Endothelial cell of umbilical vein (primary cell): Measurements from ENCODE around the gene KIF5C. TPM values are rescaled to one million over a fixed set of nuclear protein-coding genes. Genes with fewer than 3 reads are reported as not detected.

ENCODE experiments used
- BruUV-seq: library from RNA; stranded (reverse); fragments of 400-500 nt; replicated peaks from 2 replicates; lab custom pipeline; 2021; lab: Mats Ljungman, UMichigan
- CTCF ChIA-PET: fragments of 300-600, 350-600 bp; sonication (Branson Sonifier 250); formaldehyde crosslinking; loops from one replicate; lab custom pipeline; 2021; ENCODE audit warnings: antibody characterized with exemption, inconsistent platforms; lab: Charles Lee
- POLR2A ChIA-PET: fragments of 300-600, 350-600 bp; sonication (Branson Sonifier 250); formaldehyde crosslinking; loops from one replicate; lab custom pipeline; 2021; ENCODE audit warnings: antibody characterized with exemption, inconsistent platforms; lab: Charles Lee
- DNase-seq: peaks from one replicate; pipeline ENCODE4 v3.0.0-alpha.2; 2011; ENCODE audit warnings: low read depth, low spot score
- FAIRE-seq: peaks from 2 replicates; lab custom pipeline; 2011; peaks lifted over from hg19 to GRCh38; lab: Jason Lieb, UNC
- H2AFZ ChIP-seq: 2 replicates; pipeline ENCODE4 v1.6.0; 2012; ENCODE audit warnings: low read depth, low read length, control low read depth, inconsistent platforms
- H3K27ac ChIP-seq: 2 replicates; pipeline ENCODE4 v1.5.1; 2011; ENCODE audit warnings: low read depth, mild to moderate bottlenecking, control low read depth, low read length, moderate library complexity; ENCODE audit not compliant: insufficient read depth
- H3K27me3 ChIP-seq, 2 experiments: 2 replicates each; pipeline versions ENCODE4 v1.6.0 to v1.6.1; 2011; ENCODE audit warnings: low read length in 2 of 2, mixed read lengths in 1 of 2; ENCODE audit not compliant: control insufficient read depth in 2 of 2, insufficient read depth in 2 of 2
- H3K36me3 ChIP-seq, 2 experiments: 2 replicates in 1 of 2; 3 replicates in 1 of 2; pipeline ENCODE4 v1.5.1; 2011; ENCODE audit warnings: low read length in 2 of 2, mild to moderate bottlenecking in 1 of 2, moderate library complexity in 1 of 2; ENCODE audit not compliant: control insufficient read depth in 2 of 2, insufficient read depth in 2 of 2; ENCODE audit errors: extremely low read depth in 1 of 2
- H3K4me1 ChIP-seq: 3 replicates; pipeline ENCODE4 v1.5.1; 2011; ENCODE audit warnings: mild to moderate bottlenecking, low read length; ENCODE audit not compliant: control insufficient read depth, insufficient read depth; ENCODE audit errors: extremely low read depth
- H3K4me2 ChIP-seq: 2 replicates; pipeline ENCODE4 v1.6.1; 2011; ENCODE audit warnings: low read length, control low read depth, mixed read lengths; ENCODE audit not compliant: insufficient read depth
- H3K4me3 ChIP-seq, 3 experiments: fragments of 200-600 bp in 1 of 3; sonication (generic), shearing (Covaris generic) in 1 of 3; replicated peaks in 1 of 3; 2 replicates each; pipeline ENCODE4 v1.5.1; 2011 to 2016; ENCODE audit warnings: control low read depth in 3 of 3, low read length in 3 of 3, mild to moderate bottlenecking in 2 of 3, inconsistent platforms in 1 of 3, low read depth in 1 of 3, moderate library complexity in 1 of 3; ENCODE audit not compliant: insufficient read depth in 1 of 3
- H3K79me2 ChIP-seq: 2 replicates; pipeline ENCODE4 v1.6.0; 2012; ENCODE audit warnings: low read length, inconsistent platforms; ENCODE audit not compliant: control insufficient read depth, insufficient read depth
- H3K9ac ChIP-seq: replicated peaks from 2 replicates; pipeline ENCODE3; 2011; ENCODE audit warnings: low read length, control low read depth; ENCODE audit not compliant: insufficient read depth; ENCODE audit errors: extremely low read depth
- H3K9me1 ChIP-seq: replicated peaks from 3 replicates; pipeline ENCODE4 v1.6.0; 2011; ENCODE audit warnings: mild to moderate bottlenecking, low read length; ENCODE audit not compliant: control insufficient read depth, insufficient read depth; ENCODE audit errors: extremely low read depth
- H3K9me3 ChIP-seq: replicated peaks from 2 replicates; pipeline ENCODE4 v1.5.1; 2012; ENCODE audit warnings: low read length, inconsistent platforms; ENCODE audit not compliant: control insufficient read depth, insufficient read depth
- H4K20me1 ChIP-seq: replicated peaks from 2 replicates; pipeline ENCODE3; 2011; ENCODE audit warnings: mild to moderate bottlenecking, low read length; ENCODE audit not compliant: control insufficient read depth, insufficient read depth; ENCODE audit errors: extremely low read depth
- EZH2 ChIP-seq: IDR thresholded peaks from 2 replicates; pipeline ENCODE4 v1.6.1; 2012; ENCODE audit warnings: borderline replicate concordance, low read depth, mild to moderate bottlenecking, moderate library complexity, low read length, inconsistent platforms; ENCODE audit not compliant: severe bottlenecking
- FOS ChIP-seq: IDR thresholded peaks from 2 replicates; pipeline ENCODE4 v1.6.1; 2011; ENCODE audit warnings: mild to moderate bottlenecking, low read length, moderate library complexity, borderline replicate concordance; ENCODE audit not compliant: insufficient read depth
- GATA2 ChIP-seq: IDR thresholded peaks from 2 replicates; pipeline ENCODE4 v1.7.0; 2011; ENCODE audit warnings: low read depth, mild to moderate bottlenecking, moderate library complexity, mixed read lengths, low read length; ENCODE audit not compliant: insufficient read length, insufficient read depth
- JUN ChIP-seq: IDR thresholded peaks from 2 replicates; pipeline ENCODE4 v1.6.1; 2011; ENCODE audit warnings: borderline replicate concordance, low read depth; ENCODE audit not compliant: insufficient read length, insufficient read depth
- MYC ChIP-seq: IDR thresholded peaks from one replicate; pipeline ENCODE4 v1.6.1; 2011; ENCODE audit warnings: mild to moderate bottlenecking, low read depth, low read length
- POLR2A ChIP-seq: IDR thresholded peaks from 2 replicates; pipeline ENCODE4 v1.6.1; 2012; ENCODE audit warnings: low read depth, mild to moderate bottlenecking, control low read depth, low read length
- POLR2AphosphoS5 ChIP-seq: IDR thresholded peaks from 2 replicates; pipeline ENCODE4 v1.6.1; 2012; ENCODE audit warnings: low read depth, mild to moderate bottlenecking, control low read depth, low read length, moderate library complexity; ENCODE audit not compliant: insufficient read depth
- dilution Hi-C: fragments of 300-500 bp; cut with MboI; formaldehyde crosslinking; loops from one replicate; pipeline ENCODE4 v1.15.0; 2019; ENCODE audit warnings: low sequenced_read_pairs; ENCODE audit not compliant: extremely low pct_ligation_motif_present
- intact Hi-C: fragments of 100-400 bp; cut with micrococcal nuclease; formaldehyde crosslinking; loops from one replicate; pipeline ENCODE4 v1.10.0; 2022
- polyA plus RNA-seq, 4 experiments: library from polyadenylated mRNA; depleted of rRNA in 3 of 4; stranded (reverse) in 3 of 4; unstranded in 1 of 4; fragments of >200 nt; gene quantifications; 2 replicates each; pipeline versions ENCODE4 v1.2.1 to v1.2.3, GENCODE V29; 2011 to 2012; ENCODE audit warnings: missing spikeins in 1 of 4
- total RNA-seq: library from RNA; stranded (reverse); gene quantifications from 2 replicates; pipeline ENCODE4 v1.2.3, GENCODE V29; 2021
- TF ChIP-seq, protein P1 (sequence below): IDR thresholded peaks from 2 replicates; pipeline ENCODE4 v1.6.1; 2011; ENCODE audit not compliant: insufficient read depth, insufficient read length
- TF ChIP-seq, protein P2 (sequence below), 2 donors: IDR thresholded peaks; 1 replicate in 1 of 2; 2 replicates in 1 of 2; pipeline ENCODE4 v1.5.1; 2011; ENCODE audit warnings: low read length in 2 of 2, mild to moderate bottlenecking in 2 of 2, moderate library complexity in 2 of 2, control low read depth in 1 of 2, inconsistent platforms in 1 of 2, low read depth in 1 of 2; ENCODE audit not compliant: insufficient read depth in 1 of 2; ENCODE audit errors: extremely low read depth in 1 of 2

KIF5C gene
- total and polyA plus RNA-seq, 2 donors (not counting 3 experiments of a cell fraction or from before 2014, with no cell fraction given), result 0.01 to 0.55 TPM

DNA sequence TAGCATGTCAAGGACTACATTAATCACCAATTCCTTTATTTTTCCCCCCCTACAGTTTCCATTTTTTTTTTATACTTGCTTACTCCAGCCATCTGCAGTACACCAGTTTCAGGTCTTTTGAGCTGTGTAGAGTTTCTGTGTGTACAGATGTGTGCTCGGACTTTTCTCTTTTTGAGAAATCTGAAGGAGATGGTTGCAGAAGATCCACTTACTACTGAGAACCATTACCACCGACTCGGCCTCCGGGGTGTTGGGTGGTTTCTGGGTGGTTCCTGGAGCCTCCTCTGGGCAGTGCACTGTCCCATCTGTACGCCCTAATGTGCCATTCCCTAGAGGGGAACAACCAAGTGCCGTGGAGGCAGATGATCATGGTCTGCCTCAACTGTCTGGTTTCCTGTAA is 148.1 kb downstream of the KIF5C start:
- no peaks in the 10 kb centered on the region for H4K20me1 ChIP-seq
- H3K27ac ChIP-seq, result no peak overlapping the region
- ChIA-PET CTCF (no interaction called here), POLR2A (no interaction called here)
- no peak overlapping the region for H3K4me2 ChIP-seq
- dilution Hi-C loops (no loop called here), intact Hi-C loops (no loop called here)
- no peaks in the 10 kb centered on the region for H3K9me3 ChIP-seq
- no peaks in the 10 kb centered on the region for H3K9me1 ChIP-seq
- H2AFZ ChIP-seq, result no peak overlapping the region
- FAIRE-seq (no peak), DNase-seq (no peak)
- H3K79me2 ChIP-seq, result no peaks in the 10 kb centered on the region
- no peaks in the 10 kb centered on the region for H3K36me3 ChIP-seq
- H3K9ac ChIP-seq, result no peak overlapping the region
- no TSS peak for BruUV-seq
- peaks cover 3 to 6% of the 10 kb centered on the region in 2 experiments for H3K27me3 ChIP-seq
- TF ChIP-seq, protein P1, sequence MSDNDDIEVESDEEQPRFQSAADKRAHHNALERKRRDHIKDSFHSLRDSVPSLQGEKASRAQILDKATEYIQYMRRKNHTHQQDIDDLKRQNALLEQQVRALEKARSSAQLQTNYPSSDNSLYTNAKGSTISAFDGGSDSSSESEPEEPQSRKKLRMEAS, result no peak
- no peak for TF ChIP-seq JUN
- TF ChIP-seq POLR2A, result no peak
- no peak for TF ChIP-seq FOS
- TF ChIP-seq MYC, result no peak
- no peak for TF ChIP-seq POLR2AphosphoS5
- TF ChIP-seq, protein P2, sequence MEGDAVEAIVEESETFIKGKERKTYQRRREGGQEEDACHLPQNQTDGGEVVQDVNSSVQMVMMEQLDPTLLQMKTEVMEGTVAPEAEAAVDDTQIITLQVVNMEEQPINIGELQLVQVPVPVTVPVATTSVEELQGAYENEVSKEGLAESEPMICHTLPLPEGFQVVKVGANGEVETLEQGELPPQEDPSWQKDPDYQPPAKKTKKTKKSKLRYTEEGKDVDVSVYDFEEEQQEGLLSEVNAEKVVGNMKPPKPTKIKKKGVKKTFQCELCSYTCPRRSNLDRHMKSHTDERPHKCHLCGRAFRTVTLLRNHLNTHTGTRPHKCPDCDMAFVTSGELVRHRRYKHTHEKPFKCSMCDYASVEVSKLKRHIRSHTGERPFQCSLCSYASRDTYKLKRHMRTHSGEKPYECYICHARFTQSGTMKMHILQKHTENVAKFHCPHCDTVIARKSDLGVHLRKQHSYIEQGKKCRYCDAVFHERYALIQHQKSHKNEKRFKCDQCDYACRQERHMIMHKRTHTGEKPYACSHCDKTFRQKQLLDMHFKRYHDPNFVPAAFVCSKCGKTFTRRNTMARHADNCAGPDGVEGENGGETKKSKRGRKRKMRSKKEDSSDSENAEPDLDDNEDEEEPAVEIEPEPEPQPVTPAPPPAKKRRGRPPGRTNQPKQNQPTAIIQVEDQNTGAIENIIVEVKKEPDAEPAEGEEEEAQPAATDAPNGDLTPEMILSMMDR (IDR thresholded peaks at IDR 0.05; ENCODE audit: extremely low read depth in 1 of 2, insufficient read depth in 1 of 2, low read depth in 1 of 2, low read length in 2 of 2), result no peak
- TF ChIP-seq GATA2, result no peak
- no peak for TF ChIP-seq EZH2
- H3K4me1 ChIP-seq, result no peaks in the 10 kb centered on the region
- no peak overlapping the region for H3K4me3 ChIP-seq
